G401 (cell line): ENCODE results near the gene SLC22A5. TPM values are rescaled to one million over a fixed set of nuclear protein-coding genes. Genes with fewer than 3 reads are reported as not detected.
A peak's percentile ranks its signal among the peaks of the same experiment; 100 is the strongest.
"Not testable (repeated sequence)": the region's sequence is repeated elsewhere in the genome, so short reads cannot be mapped to it uniquely, and the experiment has no call there.

Source experiments
- DNase-seq: peaks from one replicate; pipeline ENCODE4 v3.0.0-alpha.2; 2015; ENCODE audit warnings: low spot score
- in situ Hi-C: cut with HindIII; loops from 2 replicates; pipeline ENCODE4 v1.10.0; 2016; ENCODE audit warnings: low sequenced_read_pairs, mixed read lengths
- total RNA-seq: library from RNA; depleted of rRNA; stranded (reverse); fragments of >200 nt; shearing (Covaris generic); gene quantifications from 2 replicates; pipeline ENCODE4 v1.2.3, GENCODE V29; 2014

SLC22A5 gene
- total RNA-seq, 1 experiment from 2014 or later, result 5.3 TPM

GRCh38 chr5:132384506-132385050, 15.1 kb downstream of the SLC22A5 start:
- in situ Hi-C loops, result no loop called here
- no peak for DNase-seq

DNA sequence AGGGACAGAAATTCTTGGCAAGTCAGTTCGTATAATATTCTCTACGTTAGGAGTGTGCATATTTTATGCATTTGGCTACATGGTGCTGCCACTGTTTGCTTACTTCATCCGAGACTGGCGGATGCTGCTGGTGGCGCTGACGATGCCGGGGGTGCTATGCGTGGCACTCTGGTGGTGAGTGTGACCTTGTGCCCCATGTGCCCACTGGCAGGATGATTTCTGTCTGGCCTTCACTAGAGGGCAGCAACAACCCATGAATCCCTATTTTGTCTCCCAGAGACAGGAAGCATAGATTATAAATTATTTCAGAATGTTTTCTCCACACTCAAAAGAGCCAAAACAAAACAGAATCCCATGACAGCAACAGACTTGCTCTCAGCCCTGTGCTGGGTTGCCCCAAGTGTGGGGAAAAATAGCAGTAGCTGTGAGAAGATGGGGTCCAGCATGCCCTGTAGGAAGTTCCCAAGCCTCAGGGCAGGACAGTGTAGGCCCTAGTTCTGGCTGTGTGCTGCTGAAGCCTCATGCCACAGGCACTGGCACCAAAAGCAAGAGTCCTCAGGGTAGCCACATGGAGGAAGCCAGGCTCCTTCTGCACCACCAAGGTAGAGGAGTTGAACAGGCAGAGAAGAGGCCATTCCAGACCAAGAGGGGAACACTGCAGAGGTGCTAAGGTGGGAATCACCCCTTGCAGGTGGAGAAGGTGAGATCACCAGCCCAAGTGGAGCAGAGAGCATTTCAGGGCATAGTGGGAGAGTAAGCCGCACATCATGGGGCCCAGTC, 16.0 kb downstream of the SLC22A5 start:
- in situ Hi-C loops, result no loop called here
- peak; percentile 58 for DNase-seq

GRCh38 chr5:132386644-132387286, 17.3 kb downstream of the SLC22A5 start:
- DNase-seq, result peak; percentile 68
- in situ Hi-C loops, result no loop called here

DNA sequence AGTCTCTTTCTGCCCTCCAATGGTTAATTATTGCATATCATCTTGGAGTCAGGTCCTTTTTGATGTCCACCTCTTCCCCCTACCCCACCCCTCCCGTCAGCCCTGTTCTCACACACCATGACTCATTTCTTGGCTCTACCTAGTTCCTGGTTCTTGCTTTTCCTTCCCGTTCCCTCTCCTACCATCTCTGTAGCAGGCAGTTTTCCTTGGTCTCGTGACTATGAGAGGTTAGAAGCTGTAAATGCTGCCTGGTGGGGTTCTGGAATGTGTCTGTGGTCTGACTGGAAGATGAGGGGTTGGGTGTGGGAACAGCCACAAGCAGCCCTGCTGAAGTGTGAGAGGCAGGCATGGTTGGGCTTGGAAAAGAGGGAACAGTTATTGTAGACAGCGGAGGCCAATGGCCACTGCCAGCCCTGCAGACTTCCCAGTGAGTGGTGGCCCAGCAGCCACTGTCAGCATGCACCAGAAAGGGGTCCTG, 18.2 kb downstream of the SLC22A5 start:
- no peak for DNase-seq
- in situ Hi-C loops, result no loop called here

GRCh38 chr5:132388244-132389050, 18.9 kb downstream of the SLC22A5 start:
- in situ Hi-C loops, result no loop called here
- no peak for DNase-seq

GRCh38 chr5:132389051-132389331, 19.5 kb downstream of the SLC22A5 start:
- in situ Hi-C loops, result no loop called here
- DNase-seq, result no peak

- in situ Hi-C loops, result no loop called here
- no peak for DNase-seq
Measured at GRCh38 chr5:132389585-132390286, 20.2 kb downstream of the SLC22A5 start.

DNA sequence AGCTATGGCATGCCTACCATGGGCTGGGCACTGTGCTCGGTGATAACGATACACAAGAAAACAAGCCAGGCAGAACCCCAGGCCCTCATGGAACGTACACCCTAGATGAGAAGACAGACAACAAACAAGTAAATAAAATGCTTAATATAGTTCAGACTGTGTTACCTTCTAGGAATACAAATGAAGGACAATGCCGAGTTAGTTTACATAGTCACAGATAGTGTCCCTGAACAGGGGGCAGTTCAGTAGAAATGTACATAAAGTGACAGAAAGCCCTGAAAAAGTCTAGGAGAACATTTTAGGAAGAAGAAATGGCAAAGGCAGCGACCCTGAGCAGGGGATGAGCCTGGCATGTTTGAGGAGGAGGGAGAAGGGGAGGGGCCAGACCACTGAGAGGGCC, 21.7 kb downstream of the SLC22A5 start:
- in situ Hi-C loops, result no loop called here
- DNase-seq, result no peak

- no peak for DNase-seq
- in situ Hi-C loops, result no loop called here
Measured at GRCh38 chr5:132391870-132392269, 22.4 kb downstream of the SLC22A5 start.

DNA sequence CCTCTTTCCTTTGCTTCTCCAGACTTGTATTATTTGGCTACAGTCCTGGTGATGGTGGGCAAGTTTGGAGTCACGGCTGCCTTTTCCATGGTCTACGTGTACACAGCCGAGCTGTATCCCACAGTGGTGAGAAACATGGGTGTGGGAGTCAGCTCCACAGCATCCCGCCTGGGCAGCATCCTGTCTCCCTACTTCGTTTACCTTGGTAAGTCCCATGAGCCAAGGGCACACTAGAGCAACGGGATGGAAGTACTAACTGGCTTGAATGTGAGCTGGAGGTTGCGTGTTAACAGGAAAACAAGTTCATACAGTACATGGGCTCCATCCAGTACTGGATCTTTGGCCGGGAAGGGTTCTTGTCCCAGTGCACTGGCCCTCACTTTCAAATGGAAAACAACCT, 22.9 kb downstream of the SLC22A5 start:
- no peak for DNase-seq
- in situ Hi-C loops, result no loop called here

- in situ Hi-C loops, result no loop called here
Measured at GRCh38 chr5:132392978-132393825, 23.7 kb downstream of the SLC22A5 start.

DNA sequence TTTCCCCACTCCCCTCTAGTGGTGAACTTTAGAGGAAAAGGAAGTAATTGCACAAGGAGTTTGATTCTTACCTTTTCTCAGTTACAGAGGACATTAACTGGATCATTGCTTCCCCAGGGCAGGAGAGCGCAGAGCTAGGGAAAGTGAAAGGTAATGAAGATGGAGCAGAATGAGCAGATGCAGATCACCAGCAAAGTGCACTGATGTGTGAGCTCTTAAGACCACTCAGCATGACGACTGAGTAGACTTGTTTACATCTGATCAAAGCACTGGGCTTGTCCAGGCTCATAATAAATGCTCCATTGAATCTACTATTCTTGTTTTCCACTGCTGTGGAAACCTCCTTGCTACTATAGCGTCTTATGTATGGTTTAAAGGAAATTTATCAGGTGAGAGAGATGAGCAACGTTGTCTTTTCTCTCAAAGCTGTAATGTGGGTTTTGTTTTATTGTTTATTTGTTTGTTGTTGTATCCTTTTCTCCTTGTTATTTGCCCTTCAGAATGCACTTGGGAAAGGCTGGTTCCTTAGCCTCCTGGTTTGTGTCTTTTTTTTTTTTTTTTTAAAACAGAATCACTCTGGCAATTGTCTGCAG, 25.3 kb downstream of the SLC22A5 start:
- in situ Hi-C loops, result no loop called here
- DNase-seq, result no peak

More at GRCh38 chr5:132392978-132393825, 23.7 kb downstream of the SLC22A5 start:
- peak; percentile 38 for DNase-seq

- DNase-seq, result no peak
- in situ Hi-C loops, result no loop called here
Measured at GRCh38 chr5:132396589-132397031, 27.1 kb downstream of the SLC22A5 start.

- in situ Hi-C loops, result no loop called here
Measured at GRCh38 chr5:132397224-132397623, 27.7 kb downstream of the SLC22A5 start.

DNA sequence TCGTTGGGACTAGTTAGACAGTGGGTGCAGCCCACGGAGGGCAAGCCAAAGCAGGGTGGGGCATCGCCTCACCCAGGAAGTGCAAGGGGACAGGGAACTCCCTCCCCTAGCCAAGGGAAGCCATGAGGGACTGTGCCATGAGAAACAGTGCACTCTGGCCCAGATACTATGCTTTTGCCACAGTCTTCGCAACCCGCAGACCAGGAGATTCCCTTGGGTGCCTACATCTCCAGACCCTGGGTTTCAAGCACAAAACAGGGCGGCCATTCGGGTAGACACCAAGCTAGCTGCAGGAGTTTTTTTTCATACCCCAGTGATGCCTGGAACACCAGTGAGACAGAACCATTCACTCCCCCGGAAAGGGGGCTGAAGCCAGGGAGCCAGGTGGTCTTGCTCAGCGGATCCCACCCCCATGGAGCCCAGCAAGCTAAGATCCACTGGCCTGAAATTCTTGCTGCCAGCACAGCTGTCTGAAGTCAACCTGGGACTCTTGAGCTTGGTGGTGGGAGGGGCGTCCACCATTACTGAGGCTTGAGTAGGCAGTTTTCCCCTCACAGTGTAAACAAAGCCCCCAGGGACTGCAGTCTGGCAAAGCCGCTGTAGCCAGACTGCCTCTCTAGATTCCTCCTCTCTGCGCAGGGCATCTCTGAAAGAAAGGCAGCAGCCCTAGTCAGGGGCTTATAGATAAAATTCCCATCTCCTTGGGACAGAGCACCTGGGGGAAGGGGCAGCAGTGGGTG, 28.6 kb downstream of the SLC22A5 start:
- in situ Hi-C loops, DNase-seq: not testable (repeated sequence)

More at GRCh38 chr5:132397224-132397623, 27.7 kb downstream of the SLC22A5 start:
- DNase-seq, result no peak

DNA sequence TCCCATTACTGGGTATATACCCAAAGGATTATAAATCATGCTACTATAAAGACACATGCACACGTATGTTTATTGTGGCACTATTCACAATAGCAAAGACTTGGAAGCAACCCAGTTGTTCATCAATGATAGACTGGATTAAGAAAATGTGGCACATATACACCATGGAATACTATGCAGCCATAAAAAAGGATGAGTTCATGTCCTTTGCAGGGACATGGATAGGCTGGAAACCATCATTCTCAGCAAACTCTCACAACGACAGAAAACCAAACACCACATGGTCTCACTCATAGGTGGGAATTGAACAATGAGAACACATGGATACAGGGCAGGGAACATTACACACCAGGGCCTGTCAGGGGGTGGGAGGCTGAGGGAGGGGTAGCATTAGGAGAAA, 34.5 kb downstream of the SLC22A5 start:
- in situ Hi-C loops, DNase-seq: not testable (repeated sequence)

DNA sequence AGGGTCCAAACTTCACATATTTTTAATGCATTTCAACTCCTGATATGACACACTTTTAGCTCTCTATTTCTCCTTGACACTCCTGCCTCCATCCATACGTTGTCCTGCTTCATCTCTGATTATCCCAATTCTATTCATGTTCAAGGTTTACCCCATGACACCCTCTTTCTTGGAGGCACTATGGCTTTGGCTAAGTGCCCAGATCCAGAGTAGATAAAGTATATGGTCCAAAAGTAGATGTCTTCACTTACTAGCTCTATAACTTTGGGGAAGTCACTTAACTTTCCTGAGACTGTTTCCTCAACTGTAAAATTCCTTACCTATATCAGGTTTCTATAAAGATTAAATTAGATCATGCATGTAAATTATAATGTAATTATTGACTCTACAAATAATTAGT, 36.1 kb downstream of the SLC22A5 start:
- in situ Hi-C loops, result no loop called here

More for the DNA sequence above, 36.1 kb downstream of the SLC22A5 start:
- no peak for DNase-seq
